ENCODE measurements around the gene FBN2. TPM values are rescaled to one million over a fixed set of nuclear protein-coding genes. Genes with fewer than 3 reads are reported as not detected.

The FBN2 gene
- total RNA-seq, 1 donor from 2014 or later: 244 TPM

DNA sequence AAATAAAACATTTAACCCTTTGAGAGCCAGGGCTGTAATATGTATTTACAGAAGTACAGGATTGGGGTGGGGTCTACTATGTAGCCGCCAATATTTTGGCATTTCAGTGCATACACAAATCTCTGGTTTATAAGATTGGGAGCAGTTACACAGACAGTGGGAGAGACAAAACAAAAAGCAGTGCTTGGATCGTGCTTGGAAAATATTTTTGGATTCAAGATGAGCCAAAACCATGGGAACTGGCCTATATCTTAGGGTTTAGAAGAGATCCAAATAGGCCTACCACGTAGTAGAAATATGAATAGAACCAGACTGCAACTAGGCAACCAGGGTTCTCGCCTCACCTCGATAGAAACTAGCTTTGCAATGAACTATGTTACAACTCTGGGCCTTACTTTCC lies 284.9 kb downstream of the FBN2 start:
- H3K36me3 Mint-ChIP-seq: peaks cover 14% of the 10 kb centered on the region

DNA sequence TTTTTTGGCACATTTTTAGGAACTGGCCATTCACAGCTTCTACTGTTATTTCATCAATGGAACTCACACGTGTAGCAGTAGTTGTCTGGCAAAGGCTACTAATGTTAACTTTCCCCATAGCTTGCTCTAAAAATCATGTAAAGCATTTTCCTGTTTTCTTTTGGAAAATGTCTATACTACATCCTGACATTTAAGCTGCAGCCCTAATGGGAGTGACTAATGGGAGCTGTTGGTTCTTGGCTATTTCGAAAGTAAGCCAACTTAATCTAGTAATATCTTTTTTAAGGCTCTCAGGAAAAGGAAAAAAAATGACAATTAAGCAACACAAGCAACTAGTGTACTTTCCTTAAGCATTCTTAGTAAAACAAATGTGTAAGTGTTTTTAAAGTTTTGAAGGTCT lies 285.3 kb downstream of the FBN2 start:
- no peak for DNase-seq (ENCODE audit: low spot score in 2 of 2, unreplicated experiment in 2 of 2)
- H3K9me3 Mint-ChIP-seq: peaks cover 14% of the 10 kb centered on the region
- peaks cover 14% of the 10 kb centered on the region for H3K36me3 Mint-ChIP-seq
- H3K4me3 Mint-ChIP-seq: no peak overlapping the region
- peaks cover 21% of the 10 kb centered on the region for H3K4me1 Mint-ChIP-seq
- no peak overlapping the region for H3K27ac Mint-ChIP-seq
- TF ChIP-seq, protein P1, sequence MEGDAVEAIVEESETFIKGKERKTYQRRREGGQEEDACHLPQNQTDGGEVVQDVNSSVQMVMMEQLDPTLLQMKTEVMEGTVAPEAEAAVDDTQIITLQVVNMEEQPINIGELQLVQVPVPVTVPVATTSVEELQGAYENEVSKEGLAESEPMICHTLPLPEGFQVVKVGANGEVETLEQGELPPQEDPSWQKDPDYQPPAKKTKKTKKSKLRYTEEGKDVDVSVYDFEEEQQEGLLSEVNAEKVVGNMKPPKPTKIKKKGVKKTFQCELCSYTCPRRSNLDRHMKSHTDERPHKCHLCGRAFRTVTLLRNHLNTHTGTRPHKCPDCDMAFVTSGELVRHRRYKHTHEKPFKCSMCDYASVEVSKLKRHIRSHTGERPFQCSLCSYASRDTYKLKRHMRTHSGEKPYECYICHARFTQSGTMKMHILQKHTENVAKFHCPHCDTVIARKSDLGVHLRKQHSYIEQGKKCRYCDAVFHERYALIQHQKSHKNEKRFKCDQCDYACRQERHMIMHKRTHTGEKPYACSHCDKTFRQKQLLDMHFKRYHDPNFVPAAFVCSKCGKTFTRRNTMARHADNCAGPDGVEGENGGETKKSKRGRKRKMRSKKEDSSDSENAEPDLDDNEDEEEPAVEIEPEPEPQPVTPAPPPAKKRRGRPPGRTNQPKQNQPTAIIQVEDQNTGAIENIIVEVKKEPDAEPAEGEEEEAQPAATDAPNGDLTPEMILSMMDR (IDR thresholded peaks at IDR 0.05; ENCODE audit: unreplicated experiment): no peak
- no peaks in the 10 kb centered on the region for H3K27me3 Mint-ChIP-seq (ENCODE audit: low read depth)

More for the DNA sequence above, 284.9 kb downstream of the FBN2 start:
- no peaks in the 10 kb centered on the region for H3K27me3 Mint-ChIP-seq (ENCODE audit: low read depth)
- H3K9me3 Mint-ChIP-seq: peaks cover 14% of the 10 kb centered on the region
- no peak for DNase-seq (ENCODE audit: low spot score in 2 of 2, unreplicated experiment in 2 of 2)
- H3K4me3 Mint-ChIP-seq: no peak overlapping the region
- peaks cover 20% of the 10 kb centered on the region for H3K4me1 Mint-ChIP-seq
- H3K27ac Mint-ChIP-seq: no peak overlapping the region
- TF ChIP-seq, protein P1 (IDR thresholded peaks at IDR 0.05; ENCODE audit: unreplicated experiment): no peak

GRCh38 chr5:128252196-128252595 lies 285.8 kb downstream of the FBN2 start:
- Mint-ChIP-seq H3K36me3 (peaks cover 14% of the 10 kb centered on the region), H3K27ac (no peak overlapping the region), H3K4me1 (peaks cover 15% of the 10 kb centered on the region), H3K9me3 (peaks cover 14% of the 10 kb centered on the region), H3K27me3 (ENCODE audit: low read depth) (no peaks in the 10 kb centered on the region), H3K4me3 (no peak overlapping the region)
- TF ChIP-seq, protein P1 (IDR thresholded peaks at IDR 0.05; ENCODE audit: unreplicated experiment): no peak
- DNase-seq (ENCODE audit: low spot score in 2 of 2, unreplicated experiment in 2 of 2): no peak

DNA sequence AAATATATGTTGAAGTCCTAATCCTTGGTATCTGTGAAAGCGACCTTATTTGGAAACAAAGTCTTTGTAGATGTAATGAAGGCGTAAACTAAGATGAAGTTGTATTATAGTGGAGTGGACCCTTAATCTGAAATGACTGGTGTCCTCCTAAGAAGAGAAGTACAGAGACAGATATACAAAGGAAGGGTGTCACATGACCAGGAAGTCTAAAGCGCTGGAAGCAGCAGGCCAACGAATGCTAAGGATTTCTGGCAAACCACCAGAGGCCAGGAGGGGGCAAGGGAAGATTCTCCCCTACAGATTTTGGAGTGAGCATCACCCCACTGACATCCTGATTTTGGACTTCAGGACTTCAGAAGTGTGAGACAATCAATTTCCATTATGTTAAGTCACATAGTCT lies 292.1 kb downstream of the FBN2 start:
- peaks cover 4% of the 10 kb centered on the region for H3K4me1 Mint-ChIP-seq
- H3K36me3 Mint-ChIP-seq: no peaks in the 10 kb centered on the region
- no peak for DNase-seq (ENCODE audit: low spot score in 2 of 2, unreplicated experiment in 2 of 2)
- TF ChIP-seq, protein P1 (IDR thresholded peaks at IDR 0.05; ENCODE audit: unreplicated experiment): no peak
- H3K4me3 Mint-ChIP-seq: no peak overlapping the region
- H3K27ac Mint-ChIP-seq: no peak overlapping the region
- H3K9me3 Mint-ChIP-seq: peaks cover 10% of the 10 kb centered on the region
- H3K27me3 Mint-ChIP-seq (ENCODE audit: low read depth): no peaks in the 10 kb centered on the region

DNA sequence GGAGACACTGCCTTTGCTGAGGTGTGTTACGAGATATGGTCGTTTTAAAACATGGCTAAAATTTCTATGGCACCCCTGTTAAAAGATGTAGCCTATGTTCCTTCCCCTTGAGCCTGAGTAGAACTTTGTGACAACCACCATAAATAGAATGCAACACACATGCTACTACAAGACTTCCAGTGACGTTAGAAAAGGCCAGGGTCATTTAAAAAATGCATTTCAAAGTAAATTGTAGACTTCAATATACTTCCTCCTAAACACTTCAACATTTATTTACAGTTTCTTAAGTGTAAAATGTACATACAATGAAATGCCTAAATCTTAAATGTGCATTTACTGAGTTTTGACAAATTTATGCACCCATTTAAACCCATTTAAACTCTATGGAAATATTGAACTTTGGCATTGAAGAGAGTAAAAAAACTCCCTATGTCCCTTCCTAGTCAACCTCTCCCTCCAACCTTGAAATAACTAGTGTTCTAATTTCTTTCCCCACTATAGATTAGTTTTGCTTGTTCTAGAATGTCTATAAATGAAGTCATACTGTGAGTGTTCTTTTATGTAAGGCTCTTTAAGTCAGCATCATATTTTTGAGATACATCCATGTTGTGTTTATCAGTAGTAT lies 294.0 kb downstream of the FBN2 start:
- Mint-ChIP-seq H3K9me3 (peaks cover 7% of the 10 kb centered on the region), H3K4me3 (no peak overlapping the region), H3K27me3 (ENCODE audit: low read depth) (peaks cover 2% of the 10 kb centered on the region), H3K36me3 (no peaks in the 10 kb centered on the region), H3K27ac (no peak overlapping the region), H3K4me1 (peaks cover 5% of the 10 kb centered on the region)
- DNase-seq (ENCODE audit: low spot score in 2 of 2, unreplicated experiment in 2 of 2): no peak
- TF ChIP-seq, protein P1 (IDR thresholded peaks at IDR 0.05; ENCODE audit: unreplicated experiment): no peak
